PC-3 (cell line): ENCODE measurements around the gene PCBP3.

Source experiments
- EZH2phosphoT487 ChIP-seq: fragments of 300-600 bp; sonication (generic); IDR thresholded peaks from 2 replicates; pipeline ENCODE4 v1.6.1; 2018; ENCODE audit warnings: mild to moderate bottlenecking, antibody characterized with exemption, low read length, borderline replicate concordance
- TF ChIP-seq, protein P1 (sequence below): fragments of 300-600 bp; sonication (generic); conservative IDR thresholded peaks from 2 replicates; pipeline ENCODE4 v1.5.1; 2017; ENCODE audit warnings: antibody characterized with exemption, low read depth, mild to moderate bottlenecking, low read length

GRCh38 chr21:45706299-45706698 is 62.8 kb downstream of the PCBP3 start:
- TF ChIP-seq, protein P1, sequence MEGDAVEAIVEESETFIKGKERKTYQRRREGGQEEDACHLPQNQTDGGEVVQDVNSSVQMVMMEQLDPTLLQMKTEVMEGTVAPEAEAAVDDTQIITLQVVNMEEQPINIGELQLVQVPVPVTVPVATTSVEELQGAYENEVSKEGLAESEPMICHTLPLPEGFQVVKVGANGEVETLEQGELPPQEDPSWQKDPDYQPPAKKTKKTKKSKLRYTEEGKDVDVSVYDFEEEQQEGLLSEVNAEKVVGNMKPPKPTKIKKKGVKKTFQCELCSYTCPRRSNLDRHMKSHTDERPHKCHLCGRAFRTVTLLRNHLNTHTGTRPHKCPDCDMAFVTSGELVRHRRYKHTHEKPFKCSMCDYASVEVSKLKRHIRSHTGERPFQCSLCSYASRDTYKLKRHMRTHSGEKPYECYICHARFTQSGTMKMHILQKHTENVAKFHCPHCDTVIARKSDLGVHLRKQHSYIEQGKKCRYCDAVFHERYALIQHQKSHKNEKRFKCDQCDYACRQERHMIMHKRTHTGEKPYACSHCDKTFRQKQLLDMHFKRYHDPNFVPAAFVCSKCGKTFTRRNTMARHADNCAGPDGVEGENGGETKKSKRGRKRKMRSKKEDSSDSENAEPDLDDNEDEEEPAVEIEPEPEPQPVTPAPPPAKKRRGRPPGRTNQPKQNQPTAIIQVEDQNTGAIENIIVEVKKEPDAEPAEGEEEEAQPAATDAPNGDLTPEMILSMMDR: no peak
- no peak for TF ChIP-seq EZH2phosphoT487
